ENCODE measurements around the gene CPB2. TPM values are rescaled to one million over a fixed set of nuclear protein-coding genes. Genes with fewer than 3 reads are reported as not detected.
A peak's percentile ranks its signal among the peaks of the same experiment; 100 is the strongest.

The CPB2 gene
- polyA plus RNA-seq, 1 donor (not counting 4 experiments of a cell fraction or from before 2014, with no cell fraction given), result 0.26 TPM

DNA sequence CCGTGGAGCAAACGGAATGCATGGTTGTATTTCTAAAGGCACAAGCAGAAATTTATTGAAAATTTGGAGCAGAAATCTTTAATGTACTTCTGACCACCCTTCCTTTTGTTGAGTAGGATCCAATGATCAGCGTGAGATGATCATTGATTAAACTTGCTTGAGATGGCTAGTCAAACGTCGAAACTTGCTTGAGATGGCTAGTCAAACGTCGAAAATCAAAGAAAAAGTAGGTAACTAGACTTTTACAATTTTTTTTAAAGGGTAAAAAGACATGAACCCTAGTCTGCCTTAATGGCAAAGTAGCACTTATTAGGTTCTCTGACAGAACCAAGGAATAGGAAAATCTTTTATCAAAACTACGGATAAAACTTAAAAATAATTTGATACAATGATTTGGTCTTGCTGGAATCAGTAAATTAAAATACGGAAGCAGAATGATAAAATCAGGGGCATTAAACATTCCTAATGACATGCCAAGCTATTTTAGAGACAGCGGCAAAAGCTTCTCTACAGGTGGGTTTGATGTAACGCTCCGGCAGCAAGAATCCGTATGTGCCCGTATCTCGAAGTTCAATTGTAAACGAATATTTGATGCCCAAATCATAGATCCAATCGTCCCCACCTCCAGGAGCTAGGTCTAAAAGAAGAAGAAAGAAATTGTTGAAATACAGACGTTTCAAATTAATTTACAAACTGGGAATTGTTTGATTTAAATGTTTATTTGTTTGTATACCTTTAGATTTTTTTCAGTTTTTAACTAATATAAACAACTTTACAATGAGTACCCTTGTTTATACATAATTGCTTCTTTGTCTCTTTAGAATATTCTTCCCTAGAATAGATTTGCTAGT is 51.4 kb downstream of the CPB2 start:
- H3K79me2 ChIP-seq (ENCODE audit: control insufficient read depth, insufficient read depth, low read length), result peaks cover 52% of the 10 kb centered on the region
- dilution Hi-C loops (cut with MboI; ENCODE audit: extremely low pct_ligation_motif_present, low sequenced_read_pairs), result no loop called here
- H3K4me1 ChIP-seq (ENCODE audit: control insufficient read depth, extremely low read depth, insufficient read depth, low read length), result peaks cover 39% of the 10 kb centered on the region
- no peak for DNase-seq (ENCODE audit: low read depth, low spot score)
- no peaks in the 10 kb centered on the region for H4K20me1 ChIP-seq (ENCODE audit: control insufficient read depth, extremely low read depth, insufficient read depth, low read length)
- peak overlapping the region; percentile 81 for H3K4me2 ChIP-seq (ENCODE audit: control insufficient read depth, extremely low read depth, insufficient read depth, low read depth, low read length)
- peak overlapping the region; percentile 77 to 97 (median 85) for H3K4me3 ChIP-seq (ENCODE audit: control insufficient read depth in 2 of 3, extremely low read depth in 1 of 3, insufficient read depth in 2 of 3, low read depth in 1 of 3, low read length in 3 of 3)
- TF ChIP-seq, protein P1, sequence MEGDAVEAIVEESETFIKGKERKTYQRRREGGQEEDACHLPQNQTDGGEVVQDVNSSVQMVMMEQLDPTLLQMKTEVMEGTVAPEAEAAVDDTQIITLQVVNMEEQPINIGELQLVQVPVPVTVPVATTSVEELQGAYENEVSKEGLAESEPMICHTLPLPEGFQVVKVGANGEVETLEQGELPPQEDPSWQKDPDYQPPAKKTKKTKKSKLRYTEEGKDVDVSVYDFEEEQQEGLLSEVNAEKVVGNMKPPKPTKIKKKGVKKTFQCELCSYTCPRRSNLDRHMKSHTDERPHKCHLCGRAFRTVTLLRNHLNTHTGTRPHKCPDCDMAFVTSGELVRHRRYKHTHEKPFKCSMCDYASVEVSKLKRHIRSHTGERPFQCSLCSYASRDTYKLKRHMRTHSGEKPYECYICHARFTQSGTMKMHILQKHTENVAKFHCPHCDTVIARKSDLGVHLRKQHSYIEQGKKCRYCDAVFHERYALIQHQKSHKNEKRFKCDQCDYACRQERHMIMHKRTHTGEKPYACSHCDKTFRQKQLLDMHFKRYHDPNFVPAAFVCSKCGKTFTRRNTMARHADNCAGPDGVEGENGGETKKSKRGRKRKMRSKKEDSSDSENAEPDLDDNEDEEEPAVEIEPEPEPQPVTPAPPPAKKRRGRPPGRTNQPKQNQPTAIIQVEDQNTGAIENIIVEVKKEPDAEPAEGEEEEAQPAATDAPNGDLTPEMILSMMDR (optimal IDR thresholded peaks at IDR 0.05 in 1 of 3, IDR thresholded peaks at IDR 0.05 in 1 of 3, conservative IDR thresholded peaks at IDR 0.05 in 1 of 3; ENCODE audit: extremely low read depth in 1 of 3, insufficient read depth in 2 of 3, low read length in 3 of 3), result no peak
- no peak for TF ChIP-seq EZH2 (IDR thresholded peaks at IDR 0.05; ENCODE audit: low read length)
- no peaks in the 10 kb centered on the region for H3K27me3 ChIP-seq (ENCODE audit: control insufficient read depth, extremely low read depth, insufficient read depth, low read length)
- H3K9ac ChIP-seq (ENCODE audit: control insufficient read depth, extremely low read depth, insufficient read depth, low read length), result peak overlapping the region; percentile 93
- no peaks in the 10 kb centered on the region for H3K9me1 ChIP-seq (ENCODE audit: control insufficient read depth, extremely low read depth, insufficient read depth, low read length)
- H2AFZ ChIP-seq (ENCODE audit: control insufficient read depth, low read length), result peak overlapping the region; percentile 96
- H3K27ac ChIP-seq (ENCODE audit: control insufficient read depth, insufficient read depth, low read length), result peak overlapping the region; percentile 85
- H3K9me3 ChIP-seq (ENCODE audit: control insufficient read depth, low read depth, low read length), result no peaks in the 10 kb centered on the region
- FAIRE-seq, result no peak
- no peaks in the 10 kb centered on the region for H3K36me3 ChIP-seq (ENCODE audit: control insufficient read depth in 2 of 2, extremely low read depth in 1 of 2, insufficient read depth in 2 of 2, low read length in 2 of 2)

DNA sequence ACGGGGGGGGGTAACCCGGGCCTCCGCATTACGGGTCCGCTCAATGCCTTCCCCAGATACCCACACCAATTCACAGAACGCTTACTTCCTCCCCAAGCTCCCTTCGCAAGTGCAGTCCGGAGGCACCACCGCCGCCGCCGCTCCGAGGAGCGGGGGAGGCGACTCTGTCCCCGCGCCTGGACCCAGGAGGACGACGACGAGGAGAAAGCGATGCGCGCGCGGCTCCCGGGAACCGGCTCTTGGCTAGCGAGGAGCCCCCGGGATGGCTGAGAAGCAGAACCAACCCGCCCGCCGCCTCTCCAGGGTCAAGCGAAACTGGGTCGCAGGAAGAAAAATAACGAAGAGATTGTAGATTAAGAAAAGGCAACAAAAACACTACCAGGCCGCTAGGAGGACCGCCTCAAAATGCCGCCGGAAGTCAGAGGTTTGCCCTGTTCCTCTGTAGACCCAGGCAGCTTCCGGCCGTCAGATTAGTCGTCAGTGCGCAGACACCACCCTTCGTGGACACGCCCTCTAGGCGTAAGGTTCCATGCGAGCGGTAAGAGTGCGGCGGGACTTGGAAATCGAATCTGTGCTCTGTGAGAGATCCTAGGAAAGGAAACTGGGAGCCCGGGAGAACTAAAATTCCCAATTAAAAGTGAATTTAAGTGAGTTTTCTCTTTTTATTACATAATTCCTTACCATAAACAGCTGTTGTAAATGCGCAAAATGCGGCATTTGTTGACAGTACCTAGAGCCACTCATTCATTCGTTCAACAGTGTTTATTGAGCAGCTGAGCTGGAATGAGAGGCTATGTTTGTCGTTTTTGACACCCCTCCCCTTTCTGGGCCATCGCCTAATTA is 52.3 kb downstream of the CPB2 start, which contains the start of gene ZC3H13:
TSS of gene ZC3H13 (minus strand) at position 428 of the 843 bp plus-strand sequence. CDS start 7,239 bp downstream, outside the sequence.
- no peaks in the 10 kb centered on the region for H4K20me1 ChIP-seq (ENCODE audit: control insufficient read depth, extremely low read depth, insufficient read depth, low read length)
- FAIRE-seq, result peak; percentile 88
- TF ChIP-seq, protein P1 (optimal IDR thresholded peaks at IDR 0.05 in 1 of 3, IDR thresholded peaks at IDR 0.05 in 1 of 3, conservative IDR thresholded peaks at IDR 0.05 in 1 of 3; ENCODE audit: extremely low read depth in 1 of 3, insufficient read depth in 2 of 3, low read length in 3 of 3), result peak; percentile 22 to 41 (median 28)
- TF ChIP-seq EZH2 (IDR thresholded peaks at IDR 0.05; ENCODE audit: low read length), result no peak
- H3K4me2 ChIP-seq (ENCODE audit: control insufficient read depth, extremely low read depth, insufficient read depth, low read depth, low read length), result peak within 1 kb of the TSS; percentile 85
- DNase-seq (ENCODE audit: low read depth, low spot score), result peak; percentile 67
- no peaks in the 10 kb centered on the region for H3K27me3 ChIP-seq (ENCODE audit: control insufficient read depth, extremely low read depth, insufficient read depth, low read length)
- peaks cover 31% of the 10 kb centered on the region for H3K4me1 ChIP-seq (ENCODE audit: control insufficient read depth, extremely low read depth, insufficient read depth, low read length)
- H3K9me1 ChIP-seq (ENCODE audit: control insufficient read depth, extremely low read depth, insufficient read depth, low read length), result no peaks in the 10 kb centered on the region
- H3K9ac ChIP-seq (ENCODE audit: control insufficient read depth, extremely low read depth, insufficient read depth, low read length), result peak within 1 kb of the TSS; percentile 93
- peak within 1 kb of the TSS; percentile 96 for H2AFZ ChIP-seq (ENCODE audit: control insufficient read depth, low read length)
- H3K79me2 ChIP-seq (ENCODE audit: control insufficient read depth, insufficient read depth, low read length), result peaks cover 58% of the 10 kb centered on the region
- no peaks in the 10 kb centered on the region for H3K9me3 ChIP-seq (ENCODE audit: control insufficient read depth, low read depth, low read length)
- no peaks in the 10 kb centered on the region for H3K36me3 ChIP-seq (ENCODE audit: control insufficient read depth in 2 of 2, extremely low read depth in 1 of 2, insufficient read depth in 2 of 2, low read length in 2 of 2)
- peak within 1 kb of the TSS; percentile 77 to 97 (median 85) for H3K4me3 ChIP-seq (ENCODE audit: control insufficient read depth in 2 of 3, extremely low read depth in 1 of 3, insufficient read depth in 2 of 3, low read depth in 1 of 3, low read length in 3 of 3)
- dilution Hi-C loops (cut with MboI; ENCODE audit: extremely low pct_ligation_motif_present, low sequenced_read_pairs), result no loop called here
- peak within 1 kb of the TSS; percentile 85 for H3K27ac ChIP-seq (ENCODE audit: control insufficient read depth, insufficient read depth, low read length)
